Activated CD8-positive, alpha-beta memory T cell treated with anti-CD3 and anti-CD28 coated beads, Interleukin-2, amount 50 U/mL, for 4 hours (primary cell): ENCODE results near the gene RAD54L.
"Not testable (repeated sequence)": the region's sequence is repeated elsewhere in the genome, so short reads cannot be mapped to it uniquely, and the experiment has no call there.

Source experiments
- DNase-seq: peaks from one replicate; pipeline ENCODE4 v3.0.0-alpha.2; 2020

Gene RAD54L

GRCh38 chr1:46242918-46243317, 4.6 kb upstream of the RAD54L start:
- no peak for DNase-seq

DNA sequence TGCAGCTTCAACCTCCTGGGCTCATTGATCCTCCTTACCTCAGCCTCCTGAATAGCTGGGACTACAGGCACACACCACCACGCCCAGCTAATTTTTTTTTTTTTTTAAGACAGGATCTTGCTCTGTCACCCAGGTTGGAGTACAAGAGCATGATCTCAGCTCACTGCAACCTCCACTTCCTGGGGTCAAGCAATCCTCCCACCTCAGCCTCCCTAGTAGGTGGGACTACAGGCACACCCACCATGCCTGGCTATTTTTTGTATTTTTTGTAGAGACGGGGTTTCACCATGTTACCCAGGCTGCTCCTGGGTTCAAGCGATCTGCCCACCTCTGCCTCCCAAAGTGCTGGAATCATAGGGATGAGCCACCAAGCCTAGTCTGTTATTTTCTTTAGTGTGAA, 3.7 kb upstream of the RAD54L start:
- not testable (repeated sequence) for DNase-seq

DNA sequence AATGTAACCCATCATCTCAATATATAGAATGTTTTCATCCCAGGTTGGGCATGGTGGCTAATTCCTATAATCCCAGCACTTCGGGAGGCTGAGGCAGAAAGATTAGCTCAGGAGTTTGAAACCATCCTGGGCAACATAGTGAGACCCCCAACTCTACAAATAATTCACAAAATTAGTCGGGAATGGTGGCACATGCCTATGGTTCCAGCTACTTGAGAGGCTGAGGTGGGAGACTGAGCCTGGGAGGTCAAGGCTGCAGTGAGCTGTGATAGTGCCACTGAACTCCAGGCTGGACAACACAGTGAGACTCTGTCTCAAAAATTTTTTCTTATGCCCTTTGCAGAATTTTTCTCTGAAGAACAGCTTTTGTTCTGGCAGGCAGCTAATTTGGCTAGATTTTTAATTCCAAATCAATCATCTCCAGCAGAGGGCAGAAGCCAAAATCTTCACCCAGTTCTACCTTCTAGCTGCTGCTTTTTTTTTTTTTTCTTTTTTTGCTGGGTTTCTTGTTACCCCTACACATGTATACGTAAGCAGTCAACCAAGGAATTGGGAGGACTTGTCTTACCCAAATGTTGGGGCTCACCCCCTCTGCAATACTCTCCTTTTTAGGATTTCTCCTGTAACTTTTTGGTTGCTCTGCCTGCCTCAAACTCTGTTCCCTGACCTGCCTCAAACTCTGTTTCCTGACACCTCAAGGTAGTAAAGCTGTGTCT, 2.7 kb upstream of the RAD54L start:
- no peak for DNase-seq

GRCh38 chr1:46246136-46246535, 1.4 kb upstream of the RAD54L start:
- not testable (repeated sequence) for DNase-seq

DNA sequence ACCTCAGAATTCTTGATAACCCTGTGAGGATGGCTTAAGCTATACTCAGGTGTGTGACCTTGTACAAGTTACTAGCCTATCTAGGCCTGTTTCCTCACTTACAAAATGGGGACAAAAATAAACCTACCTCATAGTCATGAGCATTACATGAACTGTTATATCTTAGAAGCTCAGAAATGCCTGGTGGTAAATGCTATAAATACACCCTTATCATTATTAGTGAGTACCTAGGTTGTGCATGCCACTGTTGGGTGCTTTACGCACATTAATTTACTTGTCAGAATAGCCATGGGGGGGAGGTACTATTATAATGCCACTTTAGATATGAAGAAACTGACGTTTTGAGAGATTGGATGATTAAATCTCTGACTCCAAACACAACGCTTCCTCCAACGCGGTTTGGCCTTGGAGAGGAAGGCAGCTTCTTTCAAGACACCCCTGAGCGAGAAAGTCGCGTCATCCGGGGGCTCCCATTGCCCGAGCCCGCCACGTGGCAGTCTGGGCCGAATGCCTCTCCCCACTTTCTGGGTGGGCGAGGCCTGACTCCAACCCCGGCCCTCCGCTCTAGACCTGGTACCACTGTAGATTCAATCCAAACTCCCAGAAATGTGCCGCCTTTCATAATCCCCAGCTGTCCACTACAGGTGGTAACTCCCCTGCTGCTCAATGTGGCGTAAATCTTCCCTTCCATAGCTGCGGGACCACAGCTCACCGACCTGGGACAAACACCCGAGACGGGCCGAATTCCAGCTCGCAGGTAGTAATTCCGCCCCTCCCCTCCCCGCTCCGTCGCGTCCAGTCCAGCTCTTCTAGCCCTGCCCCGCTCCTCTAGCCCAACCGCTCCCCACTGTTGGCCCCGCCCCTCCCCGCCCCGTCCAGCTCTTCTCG, 771 bp upstream of the RAD54L start:
- peak; percentile 68 for DNase-seq

DNA sequence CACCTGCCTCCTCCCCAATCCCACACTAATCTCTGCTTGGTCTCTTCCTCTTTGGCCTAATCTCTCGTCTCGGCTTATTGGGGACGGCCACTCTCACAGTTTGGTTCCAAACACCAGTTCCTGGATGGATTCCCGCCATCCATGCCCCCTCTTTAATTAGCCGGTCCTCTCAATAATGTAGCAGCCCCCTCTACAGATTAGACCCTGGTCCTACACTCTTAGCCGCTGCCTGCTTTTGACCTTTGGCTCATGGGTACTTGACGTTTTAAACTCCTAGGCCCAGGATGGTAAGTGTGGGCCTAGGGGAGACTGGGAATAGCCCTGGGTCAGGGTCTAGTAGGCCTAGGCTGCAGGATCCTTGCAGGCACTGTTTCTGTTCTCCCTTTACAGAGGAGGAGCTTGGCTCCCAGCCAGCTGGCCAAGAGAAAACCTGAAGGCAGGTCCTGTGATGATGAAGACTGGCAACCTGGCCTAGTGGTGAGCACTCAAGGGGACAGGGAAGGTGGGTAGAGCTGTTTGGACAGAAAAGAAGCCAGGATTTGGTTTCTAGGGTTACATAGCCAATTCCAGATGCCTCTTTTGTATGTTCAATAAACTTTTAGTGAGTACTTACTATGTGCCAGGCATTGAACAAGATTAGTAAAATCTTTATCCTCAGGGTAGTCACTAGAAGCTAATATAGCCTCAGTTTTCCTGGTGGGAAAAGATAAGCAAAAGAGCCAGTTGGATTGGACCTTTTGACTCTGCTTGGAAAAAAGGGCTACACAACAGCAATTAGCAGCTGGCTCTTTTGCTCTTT, 758 bp downstream of the RAD54L start:
- DNase-seq: no peak

DNA sequence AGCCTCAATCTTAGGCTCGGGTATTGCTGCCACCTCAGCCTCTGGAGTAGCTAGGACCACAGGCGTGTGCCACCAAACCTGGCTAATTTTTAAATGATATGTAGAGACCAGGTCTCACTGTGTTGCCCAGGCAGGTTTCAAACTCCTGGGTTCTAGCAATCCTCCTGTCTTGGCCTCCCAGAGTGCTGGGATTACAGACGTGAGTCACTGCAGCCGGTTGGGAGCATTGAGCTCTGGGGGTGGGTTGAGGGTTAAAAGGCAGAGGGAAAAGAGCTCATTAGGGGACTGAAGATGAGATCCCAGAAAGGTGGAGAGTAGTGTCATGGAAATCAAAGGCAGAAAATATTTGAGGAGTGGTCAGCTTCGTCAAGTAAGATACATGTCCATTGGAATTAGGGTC, 7.1 kb downstream of the RAD54L start:
- DNase-seq: no peak

- DNase-seq: no peak
Observed at GRCh38 chr1:46256523-46256922, 9.0 kb downstream of the RAD54L start.

- no peak for DNase-seq
Observed at GRCh38 chr1:46262508-46262907, 14.9 kb downstream of the RAD54L start.

GRCh38 chr1:46263146-46263545, 15.6 kb downstream of the RAD54L start:
- DNase-seq: no peak

- no peak for DNase-seq
Observed at GRCh38 chr1:46268578-46268977, 21.0 kb downstream of the RAD54L start.

- no peak for DNase-seq
Observed at GRCh38 chr1:46274225-46275029, 26.9 kb downstream of the RAD54L start.

- DNase-seq: no peak
Observed at GRCh38 chr1:46275030-46275337, 27.4 kb downstream of the RAD54L start.

- DNase-seq: no peak
Observed at GRCh38 chr1:46277658-46278373, 30.3 kb downstream of the RAD54L start.

DNA sequence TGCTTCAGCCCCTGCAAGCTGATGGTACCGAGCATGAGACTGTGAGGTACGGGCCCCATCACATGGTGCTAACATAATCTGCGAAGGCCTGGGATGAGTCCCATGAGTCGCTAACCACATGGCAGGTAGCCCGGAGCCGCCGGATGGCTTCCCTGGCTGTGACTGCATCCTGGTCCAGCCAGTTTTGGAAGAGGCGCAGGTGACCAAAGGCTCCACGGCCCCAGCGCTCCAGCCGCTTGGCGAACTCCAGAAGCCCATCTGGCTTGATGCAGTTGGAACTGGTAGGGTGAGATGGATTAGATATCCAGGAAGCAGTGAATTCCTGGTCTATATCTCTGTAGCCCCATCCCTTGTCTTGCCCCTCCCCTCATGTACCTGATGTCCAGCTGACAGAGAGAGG, 31.2 kb downstream of the RAD54L start:
- DNase-seq: no peak

DNA sequence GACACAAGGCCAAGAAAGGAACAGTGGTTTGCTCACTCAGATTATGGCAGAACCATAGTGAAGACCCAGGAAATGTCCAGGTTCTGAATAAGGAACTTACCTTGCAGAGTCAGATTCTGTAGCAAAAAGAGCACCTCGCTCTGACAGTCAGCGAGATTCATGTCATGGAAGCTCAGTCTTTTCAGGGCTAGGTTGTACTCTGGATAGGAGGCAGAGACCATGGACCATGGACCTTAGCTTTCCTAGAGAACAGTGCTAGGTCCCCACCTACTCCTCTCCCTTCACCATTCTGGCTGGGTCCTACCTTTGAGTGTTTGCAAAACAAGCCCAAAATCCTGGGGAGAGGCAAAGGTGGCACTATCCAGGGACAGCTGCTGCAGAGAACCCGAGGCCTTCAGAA, 32.5 kb downstream of the RAD54L start:
- no peak for DNase-seq

DNA sequence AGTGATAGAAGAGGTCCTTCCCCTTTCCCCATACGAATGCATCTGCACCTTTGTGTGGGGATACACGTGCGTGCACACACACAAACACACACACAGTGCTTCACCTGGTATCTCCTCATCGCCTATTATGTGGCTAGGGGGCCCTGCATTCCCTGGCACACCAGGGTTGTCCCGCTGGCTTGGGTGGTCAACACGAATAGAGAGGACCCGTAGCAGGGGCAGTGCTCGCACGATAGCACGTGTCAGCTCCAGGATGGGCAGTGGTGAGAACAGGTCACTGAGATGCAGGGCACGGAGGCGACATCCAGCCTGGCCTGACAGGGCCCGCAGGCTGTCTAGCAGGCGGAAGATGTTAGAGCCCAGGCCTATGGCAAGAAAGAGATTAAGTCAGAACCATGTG, 33.5 kb downstream of the RAD54L start:
- DNase-seq: no peak

- DNase-seq: no peak
Observed at GRCh38 chr1:46284058-46284457, 36.5 kb downstream of the RAD54L start.

DNA sequence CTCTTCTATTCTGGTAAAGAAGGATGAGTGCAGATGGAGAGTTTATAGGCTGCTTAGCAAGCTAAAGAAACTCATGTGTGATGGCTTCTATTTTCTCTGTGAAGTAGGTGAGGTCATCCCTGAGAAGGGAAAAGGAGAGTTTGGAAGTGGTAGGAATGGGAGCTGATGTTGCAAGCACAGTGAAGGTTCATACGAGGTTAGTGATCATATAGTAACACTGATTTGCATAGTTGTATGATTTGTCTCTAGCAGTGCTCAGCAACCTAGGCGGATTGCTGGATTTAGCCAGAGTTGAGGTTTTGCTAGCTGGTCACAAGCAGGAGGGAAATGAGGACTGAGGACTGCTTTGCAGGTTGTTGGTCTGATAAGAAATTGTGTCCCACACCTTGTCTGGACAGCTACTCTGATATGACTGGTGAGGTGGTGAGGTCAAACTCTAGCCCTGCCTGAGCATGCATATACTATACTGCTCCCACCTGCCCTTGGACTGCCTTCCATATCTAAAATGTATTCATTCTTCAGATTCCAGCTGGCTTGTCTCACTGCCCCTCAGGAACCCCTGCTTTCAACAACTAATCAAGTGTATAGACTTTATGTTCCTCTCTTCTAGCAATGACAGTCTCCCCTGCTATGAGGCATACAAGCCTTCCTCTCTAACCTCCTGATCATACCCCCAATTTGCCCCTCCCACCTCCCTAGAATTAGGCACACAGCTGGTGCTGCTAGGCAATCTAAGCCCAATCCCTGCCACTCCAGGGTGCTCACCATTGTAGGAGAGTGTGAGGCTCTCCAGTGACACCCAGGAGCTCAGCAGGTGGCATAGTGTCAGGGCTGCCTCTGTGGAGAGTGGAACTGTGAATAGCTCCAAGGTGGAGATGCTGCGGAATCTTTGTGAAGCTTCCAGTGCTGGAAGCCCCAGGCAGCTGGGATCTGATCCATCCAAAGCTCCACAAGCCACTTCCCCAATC, 37.3 kb downstream of the RAD54L start:
- no peak for DNase-seq

DNA sequence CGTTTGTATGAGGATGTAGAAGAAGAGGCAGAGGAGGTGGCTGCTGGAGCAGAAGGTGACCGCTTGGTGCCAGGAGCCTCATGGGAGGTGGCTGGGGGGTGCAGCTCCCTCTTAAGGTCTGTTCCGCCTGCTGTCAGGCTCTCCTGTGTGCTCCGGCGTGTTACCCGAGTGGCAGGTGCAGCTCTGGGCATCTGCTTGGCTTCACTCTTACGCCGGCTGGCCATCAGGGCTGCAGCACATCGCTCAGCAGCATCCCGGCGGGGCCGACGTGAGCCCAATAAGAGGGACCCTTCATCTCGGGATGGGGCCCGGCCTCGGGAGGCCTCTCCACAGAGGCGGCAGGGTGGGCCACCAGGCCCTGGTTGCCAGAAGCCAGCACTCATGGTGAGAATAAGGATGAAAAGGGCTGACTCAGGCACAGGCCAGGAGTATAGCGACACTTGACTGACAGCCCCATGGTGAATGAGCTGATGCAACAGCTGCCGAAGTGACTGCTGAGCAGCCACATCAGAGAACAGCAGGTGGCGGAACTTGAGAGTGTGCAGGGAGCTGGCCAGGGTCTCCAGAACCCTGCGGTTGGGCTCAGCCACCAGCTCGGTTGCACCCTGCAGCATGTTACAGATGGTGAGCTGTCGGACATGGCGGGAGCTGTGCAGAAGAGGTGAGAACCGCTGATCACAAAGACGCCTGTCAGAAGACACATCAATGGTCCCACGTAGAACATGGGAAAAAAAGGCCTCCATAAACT, 38.3 kb downstream of the RAD54L start:
- DNase-seq: peak; percentile 34
